PC-9 (cell line): ENCODE results near the gene BTNL8. TPM values are rescaled to one million over a fixed set of nuclear protein-coding genes. Genes with fewer than 3 reads are reported as not detected.

Source experiments
- BruUV-seq: library from RNA; stranded (reverse); fragments of 400-500 nt; replicated peaks from 2 replicates; lab custom pipeline; 2021; lab: Mats Ljungman, UMichigan
- CTCF ChIA-PET: fragments of 300-600 bp; sonication (Branson Sonifier 250); formaldehyde crosslinking; loops from one replicate; lab custom pipeline; 2022; ENCODE audit warnings: antibody characterized with exemption; lab: Charles Lee
- POLR2A ChIA-PET: fragments of 300-600 bp; sonication (Branson Sonifier 250); formaldehyde crosslinking; loops from one replicate; lab custom pipeline; 2022; ENCODE audit warnings: antibody characterized with exemption; ENCODE audit not compliant: unreplicated experiment; lab: Charles Lee
- DNase-seq, 2 experiments: peaks; one replicate each; pipeline versions ENCODE4 v3.0.0 to v3.0.0-alpha.2; 2015 to 2022; ENCODE audit warnings: mixed read lengths in 1 of 2
- H2AFZ ChIP-seq: fragments of 200-600 bp; sonication (generic); 2 replicates; pipeline ENCODE4 v1.8.1; 2017; ENCODE audit warnings: antibody characterized with exemption
- H3F3A ChIP-seq: fragments of 200-600 bp; sonication (generic); 2 replicates; pipeline ENCODE4 v1.8.1; 2017; ENCODE audit warnings: antibody characterized with exemption, mild to moderate bottlenecking, low read depth; ENCODE audit not compliant: insufficient read depth
- H3K27ac ChIP-seq: fragments of 200-600 bp; sonication (generic); 2 replicates; pipeline ENCODE4 v1.6.1; 2016; ENCODE audit warnings: mixed run types
- H3K27me3 ChIP-seq: fragments of 200-600 bp; sonication (generic); 2 replicates; pipeline ENCODE4 v1.6.1; 2016; ENCODE audit warnings: low read depth, mixed run types; ENCODE audit not compliant: insufficient read depth
- H3K36me3 ChIP-seq: fragments of 200-600 bp; sonication (generic); 2 replicates; pipeline ENCODE4 v1.6.1; 2016; ENCODE audit warnings: low read depth, mixed run types
- H3K4me1 ChIP-seq: fragments of 200-600 bp; sonication (generic); replicated peaks from 2 replicates; pipeline ENCODE4 v1.6.1; 2016; ENCODE audit warnings: mixed run types; ENCODE audit not compliant: insufficient read depth
- H3K4me2 ChIP-seq: fragments of 200-600 bp; sonication (generic); 2 replicates; pipeline ENCODE4 v1.6.1; 2017; ENCODE audit warnings: mixed run types
- H3K4me3 ChIP-seq: fragments of 200-600 bp; sonication (generic); 2 replicates; pipeline ENCODE4 v1.6.1; 2016; ENCODE audit warnings: mixed run types
- H3K79me2 ChIP-seq: fragments of 200-600 bp; sonication (generic); 2 replicates; pipeline ENCODE4 v1.6.1; 2017; ENCODE audit warnings: low read depth, mixed run types
- H3K9me2 ChIP-seq: fragments of 200-600 bp; sonication (generic); 2 replicates; pipeline ENCODE4 v1.8.1; 2017; ENCODE audit warnings: mild to moderate bottlenecking; ENCODE audit not compliant: insufficient read depth
- H3K9me3 ChIP-seq: fragments of 200-600 bp; sonication (generic); 2 replicates; pipeline ENCODE4 v1.8.1; 2016; ENCODE audit warnings: low read depth; ENCODE audit not compliant: insufficient read depth
- H4K20me1 ChIP-seq: fragments of 200-600 bp; sonication (generic); 2 replicates; pipeline ENCODE4 v1.8.1; 2017; ENCODE audit not compliant: insufficient read depth
- EZH2 ChIP-seq: fragments of 200-600 bp; sonication (generic); IDR thresholded peaks from 2 replicates; pipeline ENCODE4 v1.8.0; 2017; ENCODE audit warnings: antibody characterized with exemption, low read depth
- intact Hi-C: fragments of 100-400 bp; cut with micrococcal nuclease; formaldehyde crosslinking; loops from one replicate; pipeline ENCODE4 v1.10.0; 2022; ENCODE audit not compliant: unreplicated experiment
- total RNA-seq: library from RNA; stranded (reverse); gene quantifications from 2 replicates; pipeline ENCODE4 v1.2.3, GENCODE V29; 2021
- TF ChIP-seq, protein P1 (sequence below): fragments of 200-600 bp; sonication (generic); conservative IDR thresholded peaks from 2 replicates; pipeline ENCODE4 v1.6.1; 2017; ENCODE audit warnings: mixed run types, antibody characterized with exemption, mild to moderate bottlenecking, moderate library complexity

The BTNL8 gene
- total RNA-seq, 1 experiment from 2014 or later, result not detected

DNA sequence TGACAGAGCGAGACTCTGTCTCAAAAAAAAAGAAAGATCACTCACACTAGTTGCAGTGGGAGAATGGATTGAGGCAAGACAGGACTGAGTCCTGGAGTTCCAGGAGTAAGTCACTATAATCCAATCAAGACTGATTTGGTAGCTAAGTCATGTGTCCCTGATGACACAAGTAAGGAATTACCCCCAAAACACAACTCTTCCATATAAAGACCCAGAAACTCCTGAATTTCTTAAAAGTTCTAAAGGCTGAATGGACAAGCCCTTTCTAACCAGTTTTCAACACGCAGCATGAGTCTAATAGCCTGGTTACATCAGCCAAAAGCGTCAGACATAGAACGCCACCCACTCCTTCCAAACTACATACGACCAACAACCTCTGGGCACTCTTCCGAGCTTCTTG is 40.4 kb upstream of the BTNL8 start:
- Histone ChIP-seq H3K9me2 (no peaks in the 10 kb centered on the region), H3K9me3 (peaks cover 10% of the 10 kb centered on the region), H3K27ac (no peak overlapping the region), H3K4me1 (peaks cover 18% of the 10 kb centered on the region; the same call in 1 of the 2 replicates), H3K79me2 (peaks cover 22% of the 10 kb centered on the region), H3K4me2 (no peak overlapping the region), H3K4me3 (no peak overlapping the region), H2AFZ (no peak overlapping the region), H3K36me3 (peaks cover 26% of the 10 kb centered on the region), H3K27me3 (no peaks in the 10 kb centered on the region), H4K20me1 (no peaks in the 10 kb centered on the region), H3F3A (peaks cover 18% of the 10 kb centered on the region)
- BruUV-seq, result no TSS peak
- ChIA-PET CTCF (no interaction called here), POLR2A (no interaction called here)
- DNase-seq, result no peak
- intact Hi-C loops, result no loop called here
- TF ChIP-seq, protein P1, sequence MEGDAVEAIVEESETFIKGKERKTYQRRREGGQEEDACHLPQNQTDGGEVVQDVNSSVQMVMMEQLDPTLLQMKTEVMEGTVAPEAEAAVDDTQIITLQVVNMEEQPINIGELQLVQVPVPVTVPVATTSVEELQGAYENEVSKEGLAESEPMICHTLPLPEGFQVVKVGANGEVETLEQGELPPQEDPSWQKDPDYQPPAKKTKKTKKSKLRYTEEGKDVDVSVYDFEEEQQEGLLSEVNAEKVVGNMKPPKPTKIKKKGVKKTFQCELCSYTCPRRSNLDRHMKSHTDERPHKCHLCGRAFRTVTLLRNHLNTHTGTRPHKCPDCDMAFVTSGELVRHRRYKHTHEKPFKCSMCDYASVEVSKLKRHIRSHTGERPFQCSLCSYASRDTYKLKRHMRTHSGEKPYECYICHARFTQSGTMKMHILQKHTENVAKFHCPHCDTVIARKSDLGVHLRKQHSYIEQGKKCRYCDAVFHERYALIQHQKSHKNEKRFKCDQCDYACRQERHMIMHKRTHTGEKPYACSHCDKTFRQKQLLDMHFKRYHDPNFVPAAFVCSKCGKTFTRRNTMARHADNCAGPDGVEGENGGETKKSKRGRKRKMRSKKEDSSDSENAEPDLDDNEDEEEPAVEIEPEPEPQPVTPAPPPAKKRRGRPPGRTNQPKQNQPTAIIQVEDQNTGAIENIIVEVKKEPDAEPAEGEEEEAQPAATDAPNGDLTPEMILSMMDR, result no peak
- no peak for TF ChIP-seq EZH2

DNA sequence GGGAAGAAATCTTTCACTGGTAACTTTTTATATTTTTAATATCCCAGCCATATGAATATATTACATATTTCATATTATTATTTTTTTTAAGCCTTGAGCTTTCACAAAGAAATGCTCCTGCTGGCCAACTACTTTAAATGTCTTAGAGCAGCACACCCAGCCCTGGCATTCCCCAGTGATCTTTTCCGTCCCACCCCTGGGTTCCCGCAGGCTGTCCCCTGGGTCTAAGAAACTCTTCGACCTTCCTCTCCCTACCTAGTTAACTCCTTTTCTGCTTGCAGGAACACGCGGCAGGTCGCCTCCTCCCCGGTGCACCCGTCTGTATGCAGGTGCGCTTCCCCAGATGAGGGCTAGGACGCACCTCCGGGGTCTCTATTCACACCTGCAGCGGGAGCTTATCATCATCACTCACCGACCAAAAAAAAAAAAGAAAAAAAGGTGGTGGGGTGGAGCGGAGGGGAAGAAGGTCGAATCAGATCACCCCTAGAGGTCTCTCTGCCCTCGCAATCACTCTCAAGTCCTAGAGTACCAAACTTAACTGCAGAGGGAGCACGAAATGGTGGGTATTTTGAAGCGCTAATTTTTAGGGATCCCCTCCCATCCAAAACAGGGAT is 38.6 kb upstream of the BTNL8 start:
- no peak for TF ChIP-seq EZH2
- TF ChIP-seq, protein P1, result no peak; the same call in 1 of the 2 replicates
- BruUV-seq, result TSS peak; percentile 65
- peak overlapping the region; percentile 84 for H3K27ac ChIP-seq
- peaks cover 18% of the 10 kb centered on the region; the same call in 1 of the 2 replicates for H3K4me1 ChIP-seq
- intact Hi-C loops, result loop anchor here (2.0 to 5.0 kb wide), 3 partner anchors 328 to 402 kb away; partner anchors contain the start of genes RACK1 and TRIM52
- H3F3A ChIP-seq, result peaks cover 18% of the 10 kb centered on the region
- peak in 1 of 2 experiments; percentile 66 for DNase-seq
- CTCF ChIA-PET, result interaction anchor here (0.6 to 1.1 kb wide), 3 partner anchors 30 to 374 kb away, joined by 3 to 6 read pairs (median 4); no protein-coding TSS in a partner anchor
- no peaks in the 10 kb centered on the region for H3K9me2 ChIP-seq
- POLR2A ChIA-PET, result interaction anchor here (0.6 to 1.5 kb wide), 3 partner anchors 49 to 375 kb away, joined by 3 to 23 read pairs (median 8); no protein-coding TSS in a partner anchor
- H3K4me3 ChIP-seq, result peak overlapping the region; percentile 98
- H3K79me2 ChIP-seq, result peaks cover 22% of the 10 kb centered on the region
- peaks cover 24% of the 10 kb centered on the region for H3K36me3 ChIP-seq
- H3K27me3 ChIP-seq, result no peaks in the 10 kb centered on the region
- peak overlapping the region; percentile 86 for H3K4me2 ChIP-seq
- H4K20me1 ChIP-seq, result no peaks in the 10 kb centered on the region
- H3K9me3 ChIP-seq, result no peaks in the 10 kb centered on the region; the same call in none of the 2 replicates
- peak overlapping the region; percentile 100 for H2AFZ ChIP-seq

DNA sequence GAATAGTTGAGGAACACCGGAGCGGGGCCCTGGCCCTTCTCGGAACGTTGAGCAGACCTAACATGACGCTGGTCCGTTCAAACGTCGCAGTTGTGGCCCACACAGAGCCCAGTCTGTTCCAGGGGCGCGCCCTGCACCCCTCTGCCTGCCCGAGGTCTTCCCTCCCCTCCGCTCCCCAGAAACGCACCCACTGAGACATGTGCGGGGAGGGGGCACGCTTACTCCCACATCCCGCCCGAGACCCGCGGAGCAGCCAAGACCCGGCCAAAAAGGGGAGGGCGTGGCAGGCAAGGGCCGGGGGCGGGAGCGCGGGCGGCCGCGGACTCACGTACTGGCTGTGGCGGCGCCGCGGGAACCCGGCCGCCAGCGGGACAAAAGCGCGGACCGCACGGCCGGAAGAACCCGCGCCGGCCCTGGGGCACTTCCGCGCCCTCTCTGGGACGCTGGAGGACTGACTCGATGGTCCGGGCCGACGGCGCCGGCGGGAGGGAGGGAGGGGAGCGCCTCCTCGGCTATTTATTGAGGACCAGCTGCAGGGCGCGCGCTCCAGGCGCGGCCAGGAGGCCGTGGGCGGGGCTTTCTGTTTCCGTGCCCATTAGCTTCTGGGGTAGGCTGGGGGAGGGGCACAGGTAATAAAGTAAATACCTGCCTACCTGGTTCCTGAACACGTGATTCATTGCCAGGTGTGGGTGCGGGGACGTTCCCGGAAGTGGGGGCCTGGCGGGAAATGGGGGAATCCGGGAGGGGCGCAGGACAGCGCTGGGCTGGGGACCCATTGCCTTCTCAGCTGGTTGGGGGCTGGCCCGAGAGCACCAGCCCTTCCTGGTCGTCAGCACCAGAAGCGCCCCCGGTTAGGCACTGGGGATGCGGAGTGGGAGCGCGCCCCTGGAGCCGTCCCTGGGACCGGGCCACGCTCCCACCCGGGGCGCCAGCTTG is 37.8 kb upstream of the BTNL8 start, which contains the start of gene ZFP62:
ZFP62 (minus strand) TSS at position 390 of the 936 bp plus-strand sequence; CDS start at position 333, 57 bp downstream.
- peaks cover 18% of the 10 kb centered on the region; the same call in 1 of the 2 replicates for H3K4me1 ChIP-seq
- peak within 1 kb of the TSS; percentile 98 for H3K4me3 ChIP-seq
- peaks cover 18% of the 10 kb centered on the region for H3F3A ChIP-seq
- peak; percentile 83 to 96 for DNase-seq
- H3K9me3 ChIP-seq, result no peaks in the 10 kb centered on the region; the same call in 1 of the 2 replicates
- ChIA-PET POLR2A (interaction anchor here (0.6 to 1.5 kb wide), 2 partner anchors 49 to 60 kb away, joined by 6 to 8 read pairs; no protein-coding TSS in a partner anchor), CTCF (interaction anchor here (1.1 kb wide), 1 partner anchor 30 kb away, joined by 4 read pairs; no protein-coding TSS in a partner anchor)
- no peaks in the 10 kb centered on the region for H3K27me3 ChIP-seq
- H3K27ac ChIP-seq, result peak within 1 kb of the TSS; percentile 84
- H3K79me2 ChIP-seq, result peaks cover 22% of the 10 kb centered on the region
- BruUV-seq, result TSS peak; percentile 93
- H4K20me1 ChIP-seq, result no peaks in the 10 kb centered on the region
- H3K4me2 ChIP-seq, result peak within 1 kb of the TSS; percentile 86
- TF ChIP-seq, protein P1, result peak; percentile 35; the same call in 1 of the 2 replicates
- no peak for TF ChIP-seq EZH2
- intact Hi-C loops, result loop anchor here (1.0 to 5.0 kb wide), 8 partner anchors 30 to 401 kb away; partner anchors contain the start of genes RACK1, TRIM41 and TRIM52
- H3K36me3 ChIP-seq, result peaks cover 16% of the 10 kb centered on the region
- peak within 1 kb of the TSS; percentile 100 for H2AFZ ChIP-seq
- no peaks in the 10 kb centered on the region for H3K9me2 ChIP-seq
